GM12801 (cell line): ENCODE results near the gene AQP9.

ENCODE experiments used
- CTCF ChIP-seq: IDR thresholded peaks from one replicate; pipeline ENCODE4 v1.5.1; 2011; ENCODE audit warnings: control low read depth; ENCODE audit not compliant: insufficient read length; ENCODE audit errors: extremely low read depth

AQP9 gene

GRCh38 chr15:58233341-58233740 lies 95.2 kb downstream of the AQP9 start:
- TF ChIP-seq CTCF: no peak
